RWPE2 (cell line): Measurements from ENCODE around the gene TBK1.
A peak's percentile ranks its signal among the peaks of the same experiment; 100 is the strongest.

Experiments
- ATAC-seq: fragments of 200-7000 bp; cut with Tn5 transposase; 3 replicates; pipeline ENCODE4 v1.9.1; 2021; ENCODE audit warnings: low read depth
- DNase-seq: peaks from one replicate; pipeline ENCODE4 v3.0.0-alpha.2; 2020; ENCODE audit warnings: low spot score
- H3K27ac ChIP-seq: fragments of 450-650 bp; 2 replicates; pipeline ENCODE4 v1.5.1; 2017; ENCODE audit warnings: mild to moderate bottlenecking; ENCODE audit not compliant: poor library complexity, severe bottlenecking
- H3K27me3 ChIP-seq: fragments of 250-450 bp; sonication (Bioruptor Pico); 2 replicates; pipeline ENCODE4 v1.5.1; 2021; ENCODE audit warnings: mild to moderate bottlenecking, moderate library complexity; ENCODE audit not compliant: insufficient read depth, poor library complexity, severe bottlenecking
- H3K36me3 ChIP-seq: fragments of 250-450 bp; sonication (Bioruptor Pico); 2 replicates; pipeline ENCODE4 v1.5.1; 2020; ENCODE audit warnings: low read depth, mild to moderate bottlenecking, moderate library complexity
- H3K4me1 ChIP-seq: fragments of 250-450 bp; sonication (Bioruptor Pico); 2 replicates; pipeline ENCODE4 v1.5.1; 2021; ENCODE audit warnings: mild to moderate bottlenecking, moderate library complexity; ENCODE audit not compliant: insufficient read depth, poor library complexity, severe bottlenecking
- H3K4me3 ChIP-seq: fragments of 250-450 bp; sonication (Bioruptor Pico); 2 replicates; pipeline ENCODE4 v1.5.1; 2021; ENCODE audit warnings: mild to moderate bottlenecking, moderate library complexity; ENCODE audit not compliant: severe bottlenecking
- H3K9me3 ChIP-seq: fragments of 250-450 bp; sonication (Bioruptor Pico); 2 replicates; pipeline ENCODE4 v1.5.1; 2021; ENCODE audit warnings: mild to moderate bottlenecking, moderate library complexity; ENCODE audit not compliant: severe bottlenecking
- TF ChIP-seq, protein P1 (sequence below): fragments of 450-650 bp; IDR thresholded peaks from one replicate; pipeline ENCODE4 v1.5.1; 2017; ENCODE audit warnings: mild to moderate bottlenecking, moderate library complexity; ENCODE audit not compliant: poor library complexity, severe bottlenecking

The TBK1 gene

DNA sequence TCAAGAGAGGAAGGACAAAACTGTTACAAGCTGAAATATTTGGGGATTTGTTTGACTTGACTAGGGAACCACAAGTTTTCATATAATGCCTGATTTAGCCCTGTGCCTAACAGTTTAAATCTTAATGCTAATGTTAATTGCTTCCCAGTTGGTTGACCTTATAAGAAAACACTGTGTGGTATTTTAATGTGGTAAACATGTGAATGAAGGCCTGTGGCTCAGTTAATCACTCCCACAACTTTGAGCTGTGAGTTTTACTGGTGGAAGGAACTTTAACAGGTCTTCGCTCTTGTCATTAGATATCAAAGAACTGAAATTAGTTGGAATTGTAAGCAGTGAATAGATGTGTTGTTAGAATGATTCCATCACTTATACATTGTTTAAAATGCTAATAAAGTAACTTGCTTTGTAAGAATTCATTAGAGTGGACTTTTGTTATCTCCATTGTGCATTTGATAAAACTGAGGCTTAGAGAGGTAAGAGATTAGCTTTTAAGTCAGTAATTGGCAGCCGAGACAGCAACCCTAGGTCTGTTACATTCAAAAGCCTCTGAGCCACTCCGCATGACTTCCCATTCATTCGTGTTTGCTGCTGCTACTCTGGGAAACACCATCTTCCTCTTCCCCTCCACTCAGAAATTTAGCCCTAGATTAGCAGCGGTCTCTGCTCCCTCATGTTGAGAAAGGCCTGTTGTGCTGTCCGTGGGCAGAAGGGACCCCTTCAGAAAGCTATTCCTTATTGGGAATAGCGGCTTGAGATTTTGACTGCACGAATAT, 1.0 kb upstream of the TBK1 start:
- TF ChIP-seq, protein P1, sequence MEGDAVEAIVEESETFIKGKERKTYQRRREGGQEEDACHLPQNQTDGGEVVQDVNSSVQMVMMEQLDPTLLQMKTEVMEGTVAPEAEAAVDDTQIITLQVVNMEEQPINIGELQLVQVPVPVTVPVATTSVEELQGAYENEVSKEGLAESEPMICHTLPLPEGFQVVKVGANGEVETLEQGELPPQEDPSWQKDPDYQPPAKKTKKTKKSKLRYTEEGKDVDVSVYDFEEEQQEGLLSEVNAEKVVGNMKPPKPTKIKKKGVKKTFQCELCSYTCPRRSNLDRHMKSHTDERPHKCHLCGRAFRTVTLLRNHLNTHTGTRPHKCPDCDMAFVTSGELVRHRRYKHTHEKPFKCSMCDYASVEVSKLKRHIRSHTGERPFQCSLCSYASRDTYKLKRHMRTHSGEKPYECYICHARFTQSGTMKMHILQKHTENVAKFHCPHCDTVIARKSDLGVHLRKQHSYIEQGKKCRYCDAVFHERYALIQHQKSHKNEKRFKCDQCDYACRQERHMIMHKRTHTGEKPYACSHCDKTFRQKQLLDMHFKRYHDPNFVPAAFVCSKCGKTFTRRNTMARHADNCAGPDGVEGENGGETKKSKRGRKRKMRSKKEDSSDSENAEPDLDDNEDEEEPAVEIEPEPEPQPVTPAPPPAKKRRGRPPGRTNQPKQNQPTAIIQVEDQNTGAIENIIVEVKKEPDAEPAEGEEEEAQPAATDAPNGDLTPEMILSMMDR, result no peak
- H3K27ac ChIP-seq, result peak overlapping the region; percentile 98
- peak overlapping the region; percentile 78 for H3K4me3 ChIP-seq
- peaks cover 59% of the 10 kb centered on the region for H3K36me3 ChIP-seq
- no peaks in the 10 kb centered on the region for H3K27me3 ChIP-seq
- DNase-seq, result no peak
- no peaks in the 10 kb centered on the region for H3K9me3 ChIP-seq
- peaks cover 17% of the 10 kb centered on the region for H3K4me1 ChIP-seq
- ATAC-seq, result peak; percentile 3; the same call in 1 of the 3 replicates

DNA sequence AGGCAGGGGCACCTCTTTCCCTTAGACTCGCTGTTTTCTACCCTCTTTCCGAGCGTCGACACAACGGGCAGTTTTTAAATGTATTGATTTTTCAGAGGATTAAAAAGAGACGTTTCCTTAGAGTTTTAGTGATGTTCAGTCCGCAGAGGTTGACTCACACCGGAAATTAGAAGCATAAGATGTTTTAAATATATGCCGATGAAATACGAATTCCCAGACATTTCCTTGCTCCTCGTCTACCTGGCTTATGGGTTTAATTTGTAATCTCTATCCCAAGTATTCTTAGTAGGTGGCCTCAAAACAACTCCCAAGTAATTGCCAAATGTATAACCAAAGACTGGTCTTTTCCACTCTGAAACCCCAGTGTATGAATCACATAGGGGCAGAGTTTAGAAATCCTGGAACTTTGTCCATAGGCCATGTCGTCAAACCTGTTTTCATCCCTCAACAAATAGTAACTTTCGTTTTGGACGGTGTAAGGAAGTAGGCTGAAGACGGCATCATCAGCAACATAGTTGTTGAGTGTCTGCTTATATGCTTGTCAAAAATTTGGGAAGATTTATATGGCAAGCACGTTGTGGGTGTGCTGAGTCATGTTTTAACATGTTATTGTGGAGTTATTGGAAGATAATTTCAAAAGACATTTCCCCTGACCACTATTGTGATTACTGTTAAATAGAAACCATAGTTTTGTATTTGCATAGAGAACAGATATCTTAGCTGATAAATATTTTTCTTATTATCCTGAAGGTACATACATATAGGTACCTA, 824 bp downstream of the TBK1 start:
- Histone ChIP-seq H3K27me3 (no peaks in the 10 kb centered on the region), H3K4me3 (peak overlapping the region; percentile 78), H3K27ac (peak overlapping the region; percentile 98), H3K9me3 (no peaks in the 10 kb centered on the region), H3K4me1 (peaks cover 17% of the 10 kb centered on the region), H3K36me3 (peaks cover 57% of the 10 kb centered on the region)
- TF ChIP-seq, protein P1, result no peak
- DNase-seq, result no peak
- ATAC-seq, result peak; percentile 73

DNA sequence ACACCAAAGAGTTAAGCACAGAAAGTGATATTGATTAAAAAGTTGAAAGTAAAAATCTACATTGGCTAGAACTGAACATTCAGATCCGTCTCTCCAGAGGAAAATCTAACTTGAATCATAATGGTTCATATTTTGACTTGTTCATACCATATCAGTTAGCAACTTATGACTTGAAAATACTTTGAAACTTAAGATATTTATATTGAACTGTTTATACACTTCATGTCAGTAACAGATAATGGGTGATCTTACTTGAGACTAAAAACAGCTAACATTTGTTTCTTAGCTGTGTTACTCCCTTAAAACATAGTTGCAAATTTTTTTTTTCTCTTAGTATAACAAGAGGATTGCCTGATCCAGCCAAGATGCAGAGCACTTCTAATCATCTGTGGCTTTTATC, 3.6 kb downstream of the TBK1 start:
- Histone ChIP-seq H3K4me1 (peaks cover 41% of the 10 kb centered on the region), H3K36me3 (peaks cover 57% of the 10 kb centered on the region), H3K4me3 (no peak overlapping the region), H3K27me3 (no peaks in the 10 kb centered on the region), H3K9me3 (no peaks in the 10 kb centered on the region), H3K27ac (no peak overlapping the region)
- no peak for DNase-seq
- TF ChIP-seq, protein P1, result no peak
- no peak for ATAC-seq

- H3K27ac ChIP-seq, result no peak overlapping the region
- peaks cover 63% of the 10 kb centered on the region for H3K36me3 ChIP-seq
- no peak overlapping the region for H3K4me3 ChIP-seq
- no peaks in the 10 kb centered on the region for H3K9me3 ChIP-seq
- ATAC-seq (no peak), DNase-seq (no peak)
- peaks cover 39% of the 10 kb centered on the region for H3K4me1 ChIP-seq
- H3K27me3 ChIP-seq, result no peaks in the 10 kb centered on the region
- TF ChIP-seq, protein P1, result no peak
These were observed 4.2 kb downstream of the TBK1 start for GRCh38 chr12:64456119-64456518.

DNA sequence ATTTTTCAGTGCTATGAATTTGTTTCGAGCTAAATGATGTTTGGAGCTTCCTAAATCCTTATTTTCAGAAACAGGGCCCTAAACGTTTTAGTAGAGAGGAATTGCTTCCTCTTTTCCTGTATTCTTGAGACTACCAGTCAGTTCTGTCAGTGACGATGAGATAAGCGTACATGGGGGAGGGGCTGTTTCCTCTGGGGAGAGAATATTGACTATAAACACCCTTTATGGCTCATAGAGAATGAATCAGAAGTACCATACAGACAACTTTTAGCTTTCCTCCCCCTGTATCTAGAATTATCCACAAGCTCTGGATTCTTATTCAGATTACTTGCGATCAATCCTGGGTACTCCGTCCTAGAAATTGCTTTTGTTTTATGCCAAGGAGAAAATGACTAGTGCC, 5.1 kb downstream of the TBK1 start:
- Histone ChIP-seq H3K9me3 (no peaks in the 10 kb centered on the region), H3K27ac (peak overlapping the region; percentile 5), H3K27me3 (no peaks in the 10 kb centered on the region), H3K4me3 (no peak overlapping the region), H3K4me1 (peaks cover 45% of the 10 kb centered on the region), H3K36me3 (peaks cover 70% of the 10 kb centered on the region)
- DNase-seq (no peak), ATAC-seq (no peak)
- TF ChIP-seq, protein P1, result no peak
